GM19455 (cell line): Measurements from ENCODE around the gene PMEPA1.

Experiments used
- ATAC-seq: cut with Tn5 transposase; IDR thresholded peaks from one replicate; pipeline ENCODE4 v1.9.1; 2021; ENCODE audit not compliant: unreplicated experiment

The PMEPA1 gene

DNA sequence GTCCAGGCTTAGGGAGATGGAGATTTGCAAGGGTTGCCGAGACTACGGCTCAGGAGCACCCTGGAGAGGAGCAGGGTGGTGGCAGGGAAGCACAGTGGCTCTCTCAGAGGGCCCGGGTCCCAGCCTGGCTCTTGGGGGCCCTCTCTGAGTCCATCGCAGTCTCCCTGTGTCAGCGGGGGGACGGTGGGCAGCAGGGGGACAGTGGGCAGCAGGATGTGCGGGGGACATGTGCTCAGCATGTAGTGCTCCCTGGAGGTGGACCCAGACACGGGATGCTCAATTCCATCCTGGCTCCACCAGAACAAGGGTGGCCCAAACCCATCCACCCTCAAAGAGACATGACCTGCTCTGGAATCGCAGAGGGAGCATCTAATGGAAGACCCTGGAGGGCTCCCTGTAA, 46.6 kb downstream of the PMEPA1 start:
- no peak for ATAC-seq

DNA sequence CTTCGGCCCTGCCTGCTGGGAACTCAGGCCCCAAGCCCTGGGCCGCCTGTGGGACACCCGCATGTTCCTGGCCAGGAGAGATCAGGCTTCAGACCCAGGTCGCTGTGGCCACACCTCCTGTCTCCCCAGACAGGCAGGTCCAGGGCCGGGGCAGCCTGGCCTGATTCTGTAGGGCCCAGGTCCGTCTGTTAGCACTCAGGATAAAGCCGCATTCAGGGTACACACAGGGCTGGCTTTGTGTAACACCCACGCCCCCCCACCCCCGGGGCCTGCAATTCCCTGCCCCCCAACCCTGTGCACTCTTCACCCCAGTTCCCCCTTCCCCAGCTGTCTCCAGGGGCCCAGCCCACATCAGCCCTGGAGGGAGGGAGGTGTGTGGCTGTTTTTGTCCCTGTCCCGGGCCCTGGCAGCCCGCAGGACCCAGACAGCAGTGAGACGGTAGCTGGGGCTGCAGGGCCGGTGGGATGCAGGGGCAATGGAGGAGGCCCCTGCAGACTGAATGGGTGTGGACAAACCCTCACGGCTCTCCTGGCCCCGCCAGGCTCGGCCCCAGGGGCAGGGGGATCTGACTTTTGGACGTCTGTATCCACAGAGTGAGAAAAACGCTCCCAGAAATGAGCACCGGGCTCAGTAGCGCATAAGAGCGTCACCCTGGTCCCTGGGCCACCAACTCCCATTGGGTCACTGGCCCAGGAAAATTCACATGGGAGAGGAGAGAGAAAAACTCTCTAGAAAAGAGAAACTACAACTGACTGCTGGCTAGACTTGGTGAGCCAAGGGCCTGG, 47.2 kb downstream of the PMEPA1 start:
- no peak for ATAC-seq

DNA sequence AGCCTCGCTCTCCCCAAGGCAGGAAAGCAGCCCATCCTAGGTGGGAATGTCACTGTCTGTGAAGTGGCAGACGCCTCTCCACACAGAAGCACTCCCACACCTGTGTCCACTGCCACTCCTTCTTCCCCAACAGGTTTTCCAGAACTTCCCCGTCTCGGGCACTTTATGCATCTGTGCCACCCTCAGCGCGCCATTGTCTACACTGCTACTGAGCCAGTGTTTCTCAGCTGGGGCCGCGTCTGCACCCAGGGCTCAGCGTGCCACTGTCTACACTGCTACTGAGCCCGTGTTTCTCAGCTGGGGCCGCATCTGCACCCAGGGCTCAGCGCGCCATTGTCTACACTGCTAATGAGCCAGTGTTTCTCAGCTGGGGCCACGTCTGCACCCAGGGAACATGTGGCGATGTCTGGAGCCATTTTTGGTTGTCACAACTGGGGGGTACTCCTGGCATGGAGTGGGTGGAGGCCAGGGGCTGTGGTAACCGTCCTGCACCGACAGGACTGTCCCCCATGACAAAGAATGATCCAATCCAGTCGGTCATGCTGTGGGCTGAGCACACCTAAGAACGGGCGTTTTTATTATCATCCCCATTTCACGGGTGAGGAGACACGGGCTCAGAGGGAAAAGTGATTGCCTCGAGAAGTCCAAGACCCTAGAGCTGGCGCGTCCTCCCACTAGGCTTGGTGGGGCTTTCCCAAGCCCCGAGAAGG, 47.9 kb downstream of the PMEPA1 start:
- ATAC-seq, result no peak

DNA sequence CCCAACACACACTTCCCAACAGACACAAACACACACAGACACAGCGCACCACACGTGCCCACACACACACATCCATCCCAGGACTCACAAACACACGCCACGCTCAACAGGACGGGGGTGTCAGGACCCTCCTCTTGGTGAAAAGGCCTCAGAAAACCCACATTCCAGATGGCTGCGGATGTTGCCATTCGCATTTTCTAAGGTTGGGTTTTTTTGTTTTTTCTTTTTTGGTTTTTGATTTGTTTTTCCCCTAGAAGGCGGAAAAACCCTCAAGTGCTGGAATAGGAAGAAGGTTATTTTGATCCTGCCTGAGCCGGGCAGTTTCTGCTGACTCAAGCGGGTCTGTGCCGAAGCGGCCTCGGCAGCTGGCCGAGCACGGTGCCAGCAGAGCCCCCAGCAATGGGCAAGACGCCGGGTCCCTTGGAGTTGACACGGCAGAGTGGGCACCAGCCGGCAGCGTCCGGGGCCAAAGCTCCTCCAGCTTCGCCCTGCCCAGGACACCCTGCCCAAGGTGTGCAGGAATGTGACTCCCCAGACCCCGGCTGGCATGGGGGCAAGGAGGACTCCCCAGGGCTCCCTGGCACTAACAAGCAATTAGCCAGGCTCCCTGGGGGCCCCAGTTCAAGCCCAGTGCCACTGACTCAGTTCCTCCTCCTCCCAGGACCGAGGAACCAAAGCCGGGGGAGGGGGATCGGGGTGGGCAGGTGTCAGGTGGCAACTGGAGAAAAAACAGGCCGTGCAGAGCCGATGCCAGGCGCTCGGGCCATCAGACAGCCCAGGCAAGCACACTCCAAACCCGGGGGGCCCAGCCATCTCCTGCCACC, 48.7 kb downstream of the PMEPA1 start:
- no peak for ATAC-seq

DNA sequence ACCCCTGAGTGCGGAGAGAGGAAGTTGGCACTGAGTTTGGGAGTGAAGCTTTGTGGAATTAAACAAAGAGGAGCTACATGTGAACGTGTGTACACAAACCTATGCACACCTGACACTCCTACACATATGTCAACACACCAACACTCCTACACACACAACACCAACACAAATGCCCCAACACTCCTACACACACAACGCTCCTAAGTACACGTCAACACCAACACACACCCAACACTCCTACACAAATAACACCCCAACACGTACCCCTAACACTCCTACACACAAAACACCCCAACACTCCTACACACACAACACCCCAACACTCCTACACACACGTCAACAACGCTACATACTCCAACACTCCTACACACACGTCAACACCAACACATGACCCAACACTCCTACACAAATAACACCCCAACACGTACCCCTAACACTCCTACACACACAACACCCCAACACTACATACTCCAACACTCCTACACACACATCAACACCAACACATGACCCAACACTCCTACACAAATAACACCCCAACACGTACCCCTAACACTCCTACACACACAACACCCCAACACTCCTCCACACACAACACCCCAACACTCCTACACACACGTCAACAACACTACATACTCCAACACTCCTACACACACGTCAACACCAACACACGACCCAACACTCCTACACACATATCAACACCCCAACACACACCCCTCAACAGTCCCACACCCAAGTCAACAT, 49.5 kb downstream of the PMEPA1 start:
- ATAC-seq, result no peak

DNA sequence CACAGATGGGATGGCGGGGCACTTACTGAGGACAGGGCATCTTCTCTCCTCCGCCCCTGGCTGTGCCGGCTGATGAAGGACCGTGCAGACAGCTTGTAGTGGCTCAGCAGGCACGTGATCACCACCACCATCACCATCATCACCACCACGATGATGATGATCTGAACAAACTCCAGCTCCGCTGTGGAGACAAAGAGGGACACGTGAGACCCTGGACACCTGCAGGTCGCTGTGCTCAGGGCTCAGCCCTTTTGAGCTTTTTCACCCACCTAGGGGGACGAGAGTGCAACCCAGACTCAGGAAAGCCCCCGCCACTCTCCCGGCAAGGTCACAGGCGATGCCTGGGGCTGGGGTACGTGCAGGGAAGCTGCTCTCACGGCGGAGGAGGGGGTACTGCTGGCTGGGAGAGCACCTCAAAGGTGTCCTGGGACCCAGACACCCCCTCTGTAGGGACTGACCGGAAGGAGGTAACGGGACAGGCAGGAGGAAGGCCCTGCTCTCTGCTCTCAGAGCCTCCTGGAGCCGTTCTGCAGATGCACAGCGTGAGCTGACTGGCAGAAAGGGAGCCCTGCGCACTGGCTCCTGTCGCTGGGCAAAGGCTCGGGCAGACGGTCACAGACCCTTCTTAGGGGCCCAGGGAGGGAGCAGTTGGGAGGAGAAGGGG, 50.2 kb downstream of the PMEPA1 start:
- ATAC-seq, result no peak

DNA sequence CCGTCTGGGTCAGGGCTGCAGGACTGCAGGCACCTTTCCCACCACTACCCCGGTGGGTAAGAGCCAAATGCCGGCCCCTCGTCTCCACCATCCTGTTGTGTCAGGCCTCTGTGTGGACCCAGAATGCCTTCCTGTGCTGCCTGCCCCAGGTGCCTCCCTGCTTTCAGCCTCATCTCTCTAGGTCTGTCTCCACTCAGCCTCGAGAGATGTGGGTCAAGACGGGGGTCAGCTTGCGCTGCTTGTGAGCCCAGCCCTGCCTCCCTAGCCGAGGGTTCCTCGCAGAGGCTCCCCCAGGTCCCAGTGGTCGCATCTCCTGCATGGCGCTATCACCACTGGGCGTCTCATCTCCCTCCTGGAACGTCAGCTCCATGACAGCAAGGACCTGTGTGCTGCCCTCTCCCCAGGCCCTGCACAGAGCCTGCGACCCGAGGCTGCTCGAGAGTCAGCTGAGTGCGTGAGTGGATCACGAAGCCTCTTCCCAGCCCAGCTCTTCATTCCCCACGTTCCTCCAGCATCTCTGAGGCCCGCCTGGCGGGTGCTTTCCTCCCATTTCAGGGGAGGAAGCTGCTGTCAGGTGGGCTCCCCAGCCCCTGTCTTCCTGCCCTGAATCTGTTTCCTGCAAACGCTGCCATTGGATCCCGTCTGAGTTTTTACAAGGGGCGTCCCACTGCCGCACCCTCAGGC, 50.8 kb downstream of the PMEPA1 start:
- no peak for ATAC-seq

DNA sequence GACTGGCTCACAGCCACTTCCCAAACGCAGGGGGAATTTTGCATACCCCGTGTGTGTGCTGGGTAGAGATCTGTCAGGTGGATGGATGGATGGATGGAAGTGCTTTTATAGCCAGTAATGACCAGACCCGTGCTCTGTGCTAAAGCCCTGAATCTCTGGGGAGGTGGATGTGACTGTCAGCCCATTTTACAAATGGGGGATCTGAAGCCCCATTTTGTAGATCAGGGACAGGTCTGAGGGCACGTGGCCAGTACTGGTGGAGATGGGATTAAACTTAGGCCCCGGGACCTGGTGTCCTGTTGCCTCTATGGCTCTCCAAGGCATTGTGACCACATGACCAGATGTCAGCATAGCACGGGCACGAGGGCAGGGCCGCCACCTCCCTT, 51.4 kb downstream of the PMEPA1 start:
- ATAC-seq, result no peak

DNA sequence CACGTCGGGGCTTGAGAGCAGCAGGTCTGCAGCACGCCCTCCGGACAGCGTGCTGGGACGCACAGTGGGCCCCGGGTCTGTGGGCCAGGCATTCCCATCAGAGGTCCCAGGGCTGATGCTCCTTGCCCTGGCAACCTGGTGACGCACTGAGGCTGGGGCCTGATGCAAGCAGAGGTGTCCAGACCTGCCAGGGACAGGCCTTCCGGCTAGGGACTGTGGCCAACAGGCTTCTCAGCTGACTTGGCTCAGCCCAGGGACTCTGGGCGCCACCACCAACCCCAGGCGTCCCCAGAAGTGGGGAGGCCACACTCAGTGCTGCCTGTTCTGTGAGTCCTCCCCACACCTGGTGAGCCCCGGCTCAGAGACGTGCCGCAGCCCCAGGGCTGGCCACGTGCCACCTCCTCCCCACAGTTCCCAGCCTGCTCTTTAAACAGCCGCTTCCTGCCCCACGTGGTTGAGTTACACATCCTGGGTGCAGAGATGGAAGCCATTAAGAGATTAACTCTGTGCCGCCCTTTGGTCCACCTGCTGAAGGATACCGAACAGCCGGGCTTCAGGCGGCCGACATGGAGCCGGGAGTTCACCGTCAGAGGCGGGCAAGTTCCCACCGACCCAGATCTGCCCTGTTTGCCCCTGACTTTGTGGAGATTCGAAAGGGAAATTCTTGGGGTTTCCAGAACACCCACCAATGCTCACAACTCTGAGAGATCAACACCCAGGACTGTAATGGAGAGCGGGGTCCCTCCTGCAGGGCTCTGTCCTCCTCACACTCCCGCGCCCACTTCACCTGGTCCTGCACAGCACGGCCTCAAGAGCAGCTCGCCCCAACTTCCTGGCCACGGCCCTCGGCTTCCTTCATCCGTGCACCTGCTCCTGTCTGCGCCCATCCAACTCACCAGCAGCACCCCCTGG, 52.0 kb downstream of the PMEPA1 start:
- no peak for ATAC-seq

DNA sequence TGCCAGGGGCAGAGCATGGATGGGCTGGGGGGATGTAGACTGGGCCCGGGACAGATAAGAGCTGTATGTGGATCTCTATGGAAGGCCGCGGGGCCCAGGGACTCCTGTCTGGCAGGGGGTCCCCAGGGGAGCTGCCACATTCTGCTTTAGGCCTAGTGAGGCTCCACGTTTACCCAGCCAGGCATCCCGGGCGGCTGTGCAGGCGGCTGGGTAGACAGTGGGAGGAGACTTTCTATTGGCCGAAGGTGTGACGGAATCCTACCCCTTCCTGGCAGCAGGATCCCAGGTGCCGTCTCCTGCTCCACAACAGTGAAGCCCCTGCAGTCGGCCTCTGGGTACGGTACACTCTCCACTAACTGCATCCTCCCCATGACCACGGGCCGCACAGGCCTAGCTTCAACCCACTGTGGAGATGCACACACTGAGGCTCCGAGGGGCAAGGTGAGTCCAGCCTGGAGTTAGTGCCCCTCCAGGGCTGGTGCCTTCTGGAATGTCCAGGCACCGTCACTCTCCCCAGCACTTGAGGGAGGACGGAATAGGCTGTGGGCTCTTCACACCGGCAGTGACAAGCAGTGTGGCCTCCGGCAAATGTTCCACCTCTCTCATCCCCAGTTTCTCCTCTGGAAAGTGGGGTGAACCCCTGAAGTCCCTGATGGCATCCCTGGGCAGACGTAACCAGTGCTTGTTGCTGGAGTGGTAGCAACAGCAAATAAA, 52.8 kb downstream of the PMEPA1 start:
- ATAC-seq, result no peak

DNA sequence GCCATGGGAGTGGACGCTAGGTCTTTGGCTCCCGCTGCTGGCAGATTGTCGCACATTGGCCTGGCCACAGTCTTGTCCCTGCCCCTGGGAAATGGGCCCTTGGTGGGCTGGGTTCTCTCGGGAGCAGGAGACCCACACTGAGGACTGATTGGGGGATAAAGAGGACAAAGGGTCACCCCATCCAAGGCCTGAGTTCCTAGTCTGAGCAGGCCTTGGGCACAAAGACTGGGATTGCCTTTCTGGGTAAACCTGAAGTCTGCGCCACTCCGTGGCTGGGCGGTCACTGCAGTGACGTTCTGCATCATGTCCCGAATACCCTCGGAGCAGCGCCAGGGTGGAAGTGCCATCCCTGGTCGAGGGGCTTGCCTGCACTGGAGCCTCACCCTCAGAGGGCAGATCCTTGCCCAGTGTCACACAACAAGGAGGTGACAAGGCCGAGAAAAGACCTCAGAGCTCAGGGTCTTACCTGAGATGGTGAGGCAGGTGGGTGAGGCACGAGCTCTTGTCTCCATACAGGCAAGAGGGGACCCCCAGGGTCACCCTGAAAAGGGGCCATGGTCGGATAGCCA, 53.5 kb downstream of the PMEPA1 start:
- ATAC-seq, result no peak

DNA sequence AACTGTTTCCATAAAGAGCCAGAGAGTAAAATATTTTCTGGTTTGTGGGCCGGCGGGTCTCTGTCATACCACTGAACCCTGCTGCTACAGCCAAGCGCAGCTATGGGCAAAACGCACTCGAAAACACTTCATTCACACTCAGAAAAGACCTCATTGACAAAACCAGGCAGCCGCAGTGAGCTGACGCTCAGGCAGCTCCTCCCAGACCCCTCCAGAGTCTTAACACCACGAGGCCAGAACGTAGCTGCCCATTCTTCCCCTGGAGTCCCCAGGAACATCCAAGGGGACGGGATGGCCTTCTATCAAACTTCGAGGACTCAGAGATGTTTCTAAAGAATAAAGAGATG, 54.0 kb downstream of the PMEPA1 start:
- no peak for ATAC-seq

DNA sequence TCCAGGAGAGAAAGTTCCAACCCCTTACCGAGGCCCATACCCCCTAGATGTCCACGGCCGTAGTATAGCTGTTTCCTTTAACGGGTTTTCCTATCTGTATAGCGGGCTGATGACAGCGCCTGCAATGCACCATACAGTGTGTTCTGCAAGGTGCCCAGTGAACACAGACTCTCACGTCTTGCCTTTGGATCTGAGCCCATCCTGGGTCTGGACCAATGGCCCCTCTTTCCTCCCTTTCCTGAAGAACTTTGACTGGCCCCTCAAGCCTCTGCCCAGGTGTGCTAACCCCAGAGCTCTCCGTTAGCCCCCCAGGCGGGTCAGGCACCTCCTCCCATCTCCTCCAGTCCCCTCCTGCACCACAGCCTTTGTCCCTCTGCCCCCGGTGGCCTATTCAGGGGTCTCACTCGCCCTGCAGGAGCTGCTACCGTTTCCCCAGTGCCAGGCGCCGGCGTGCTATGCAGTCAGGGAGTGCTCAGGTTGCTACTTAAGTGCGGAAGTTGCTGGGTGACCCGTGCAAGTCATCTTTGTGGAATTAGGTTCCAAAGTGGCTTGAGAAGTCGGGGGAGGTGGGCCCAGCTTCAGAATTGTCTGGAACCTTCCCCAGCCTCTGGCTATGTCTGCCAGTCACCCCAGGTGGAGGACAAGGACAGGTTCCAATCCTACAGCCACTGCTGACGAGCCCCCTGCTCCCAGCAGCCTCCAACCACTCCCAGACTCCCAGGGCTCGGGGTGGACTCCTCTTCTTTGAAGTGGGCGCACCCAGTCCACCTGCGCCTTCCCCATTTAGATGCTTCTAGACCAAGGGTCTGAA, 54.6 kb downstream of the PMEPA1 start:
- ATAC-seq, result no peak

DNA sequence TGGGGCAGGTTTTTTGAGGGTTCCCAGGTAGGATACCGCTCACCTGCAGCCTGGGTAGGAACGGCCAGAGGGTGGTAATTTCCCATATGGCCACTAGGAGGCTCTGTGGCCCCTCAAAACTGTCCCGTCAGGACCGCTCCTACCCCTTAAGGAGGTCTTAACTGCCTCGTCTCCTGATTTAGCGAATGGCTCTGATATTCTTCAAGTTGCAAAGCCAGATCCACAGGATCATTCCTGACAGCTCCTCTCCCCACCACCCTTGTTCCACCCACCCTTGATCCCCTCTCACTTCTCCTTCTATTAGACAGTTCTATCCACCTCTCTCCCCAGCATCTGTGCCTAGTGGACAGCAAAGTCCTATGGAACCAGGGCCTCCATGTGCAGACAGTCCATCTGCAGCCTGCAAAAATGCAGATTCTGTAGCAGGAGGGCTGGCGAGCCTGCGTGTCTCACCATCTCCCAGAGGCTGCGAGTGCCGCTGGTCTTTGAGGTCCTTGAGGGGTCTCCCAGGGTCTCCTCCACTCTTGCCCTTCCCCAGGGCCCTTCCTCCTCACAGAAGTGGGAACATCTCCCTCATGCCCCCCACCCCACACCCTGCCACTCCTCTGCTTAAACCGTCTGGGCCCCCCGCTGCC, 55.3 kb downstream of the PMEPA1 start:
- ATAC-seq, result no peak

DNA sequence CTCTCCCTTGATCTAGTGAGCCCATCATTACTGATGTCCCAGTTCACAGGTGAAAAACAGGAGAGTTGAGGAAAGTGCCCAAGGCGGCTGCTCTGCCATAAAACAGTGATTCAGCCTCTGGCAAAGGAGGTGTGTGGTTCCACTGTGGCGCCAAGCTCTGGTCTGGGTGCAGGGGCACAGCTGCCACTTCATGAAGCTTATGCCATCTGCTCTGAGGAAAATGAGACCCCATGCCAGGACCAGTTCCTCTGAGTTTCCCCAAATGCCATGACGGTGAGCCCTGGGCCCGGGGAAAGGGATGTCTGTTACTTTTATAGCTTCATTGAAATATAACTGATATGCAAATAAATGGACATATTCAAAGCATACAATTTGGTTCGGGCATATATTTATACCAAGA, 55.9 kb downstream of the PMEPA1 start:
- ATAC-seq, result no peak

DNA sequence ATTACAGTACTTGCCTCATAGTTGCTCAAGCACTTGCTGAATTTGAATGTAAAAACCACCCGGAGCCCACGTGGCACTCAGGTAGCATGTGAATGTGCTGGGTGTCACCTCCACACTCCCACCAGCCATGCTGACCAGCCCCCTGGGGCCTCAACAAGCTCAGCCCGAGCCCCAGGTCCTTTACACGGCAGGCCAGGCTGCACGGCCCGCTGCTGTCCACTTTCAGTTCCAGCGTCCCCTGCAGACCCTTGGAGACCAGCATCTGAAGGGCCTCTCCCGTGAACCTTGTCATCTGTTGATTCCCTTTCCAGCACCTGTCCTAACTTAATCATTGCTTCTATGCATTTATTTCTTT, 56.3 kb downstream of the PMEPA1 start:
- ATAC-seq, result no peak
